GM15510 (cell line): ENCODE results near the gene PLSCR5.

Source experiments
- POLR2A ChIP-seq: IDR thresholded peaks from 3 replicates; pipeline ENCODE4 v1.6.1; 2011; ENCODE audit warnings: borderline replicate concordance; ENCODE audit not compliant: insufficient read length; ENCODE audit errors: extremely low read depth

Gene PLSCR5

DNA sequence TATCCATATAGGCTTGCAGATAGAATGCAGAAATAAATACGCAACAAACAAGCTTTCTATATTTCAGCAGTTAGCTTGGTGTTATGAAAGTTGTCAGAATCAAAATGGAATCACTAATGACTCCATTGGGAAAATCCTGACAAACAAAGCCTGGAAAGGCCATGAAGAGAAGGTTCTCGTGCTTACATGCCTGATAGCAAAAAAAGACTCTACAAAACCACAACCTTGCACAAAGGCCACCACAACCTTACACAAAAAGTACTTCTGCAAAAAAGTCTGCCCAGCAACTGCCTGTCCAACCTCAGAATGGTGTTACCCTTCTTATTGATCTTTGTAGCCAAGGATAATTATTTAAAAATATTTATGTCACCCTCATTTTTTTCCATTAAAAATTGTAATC lies 46.4 kb downstream of the PLSCR5 start:
- no peak for TF ChIP-seq POLR2A

DNA sequence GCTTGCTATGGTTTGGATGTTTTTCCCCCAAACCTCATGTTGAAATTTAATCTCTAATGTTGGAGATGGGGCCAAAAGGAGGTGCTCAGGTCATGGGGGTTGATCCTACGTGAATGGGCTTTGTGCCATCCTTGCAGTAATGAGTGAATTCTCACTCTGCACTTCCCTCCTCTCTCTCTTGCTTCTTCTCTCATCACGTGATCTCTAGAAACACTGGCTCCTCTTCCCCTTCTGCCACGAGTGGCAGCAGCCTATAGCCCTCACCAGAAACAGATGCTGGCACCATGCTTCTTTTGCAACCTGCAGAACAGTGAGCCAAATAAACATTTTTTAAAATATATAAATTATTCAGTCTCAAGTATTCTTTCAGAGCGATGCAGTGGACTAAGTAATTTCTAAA lies 47.4 kb downstream of the PLSCR5 start:
- no peak for TF ChIP-seq POLR2A

DNA sequence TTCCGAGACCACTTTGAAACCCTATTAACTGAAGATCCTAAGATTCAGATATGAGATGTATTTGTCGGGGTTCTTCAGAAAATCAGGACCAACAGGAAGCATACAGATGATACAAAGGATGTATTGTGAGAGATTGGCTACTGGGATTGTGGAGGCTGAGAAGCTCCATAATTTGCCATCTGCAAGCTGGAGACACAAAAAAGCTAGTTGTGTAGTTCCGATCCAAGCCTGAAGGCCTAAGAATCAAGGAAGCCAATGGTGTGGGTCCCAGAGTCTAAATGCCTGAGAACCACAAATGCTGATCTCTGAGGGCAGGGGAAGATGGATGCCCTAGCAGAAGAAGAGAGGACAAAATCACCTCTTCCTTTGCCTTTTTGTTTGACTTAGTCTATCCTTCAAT lies 49.8 kb downstream of the PLSCR5 start:
- TF ChIP-seq POLR2A: no peak

DNA sequence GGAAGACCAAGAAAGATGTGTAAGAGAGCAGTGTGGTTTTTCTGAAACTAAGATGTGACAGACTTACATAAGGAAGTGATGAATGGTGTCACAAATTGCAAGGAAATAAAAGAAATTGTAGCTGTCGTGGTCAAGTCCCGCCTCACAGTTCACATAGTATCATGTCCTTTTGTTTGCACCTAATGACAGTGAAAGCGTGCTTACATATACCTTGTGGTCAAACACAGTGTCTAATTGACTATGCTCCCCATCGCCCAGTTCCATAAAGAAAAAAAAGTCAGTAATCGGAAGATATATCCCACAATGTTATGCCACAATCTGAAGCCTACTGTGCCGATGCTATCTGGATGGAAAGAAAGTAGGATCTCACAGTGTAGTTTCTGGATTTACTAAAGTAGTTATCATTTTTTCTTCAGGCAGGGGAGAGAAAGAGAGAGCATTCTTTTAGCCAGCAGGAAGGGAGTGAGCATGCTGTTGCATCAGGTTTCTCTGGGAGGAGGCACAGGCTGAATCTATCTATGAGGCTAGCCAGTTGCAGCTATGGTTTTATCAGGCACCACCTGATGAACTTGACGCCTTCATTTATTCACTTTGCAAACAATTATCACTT lies 50.9 kb downstream of the PLSCR5 start:
- no peak for TF ChIP-seq POLR2A

DNA sequence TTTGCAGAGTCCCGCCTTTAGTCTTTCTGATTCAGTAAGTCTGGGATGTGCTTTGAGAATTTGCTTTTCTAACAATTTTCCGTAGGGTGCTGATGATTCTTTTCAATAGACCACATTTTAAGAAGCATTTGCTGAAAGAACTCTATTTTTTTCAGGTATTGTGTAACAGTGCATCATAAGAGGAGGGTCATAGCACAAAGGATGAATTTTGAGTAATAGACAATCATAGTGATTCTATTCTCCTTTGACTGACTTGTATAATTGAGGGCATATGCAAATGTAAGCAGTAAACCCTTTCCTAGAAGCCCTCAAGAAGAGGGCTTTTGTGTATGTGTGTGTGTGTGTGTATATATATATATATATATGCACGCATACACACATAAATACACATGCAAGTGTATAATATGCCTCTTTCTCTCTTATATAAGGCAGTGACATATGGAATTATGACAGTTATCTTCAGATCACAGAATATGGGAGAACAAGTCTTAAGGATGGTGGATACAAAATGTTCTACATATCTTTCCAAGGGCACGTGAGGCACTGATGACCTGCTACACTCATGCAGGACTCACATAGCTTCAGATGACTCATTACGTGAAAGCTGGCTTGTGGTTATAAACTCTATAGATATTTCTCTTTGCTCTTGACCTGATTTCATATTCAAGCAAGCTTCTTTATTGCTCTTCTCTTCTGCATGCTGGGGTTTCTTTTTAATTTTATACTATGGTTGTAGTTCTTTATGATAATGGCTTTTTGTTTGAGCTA lies 54.2 kb downstream of the PLSCR5 start:
- no peak for TF ChIP-seq POLR2A

GRCh38 chr3:146550070-146550615 lies 55.0 kb downstream of the PLSCR5 start:
- TF ChIP-seq POLR2A: no peak

DNA sequence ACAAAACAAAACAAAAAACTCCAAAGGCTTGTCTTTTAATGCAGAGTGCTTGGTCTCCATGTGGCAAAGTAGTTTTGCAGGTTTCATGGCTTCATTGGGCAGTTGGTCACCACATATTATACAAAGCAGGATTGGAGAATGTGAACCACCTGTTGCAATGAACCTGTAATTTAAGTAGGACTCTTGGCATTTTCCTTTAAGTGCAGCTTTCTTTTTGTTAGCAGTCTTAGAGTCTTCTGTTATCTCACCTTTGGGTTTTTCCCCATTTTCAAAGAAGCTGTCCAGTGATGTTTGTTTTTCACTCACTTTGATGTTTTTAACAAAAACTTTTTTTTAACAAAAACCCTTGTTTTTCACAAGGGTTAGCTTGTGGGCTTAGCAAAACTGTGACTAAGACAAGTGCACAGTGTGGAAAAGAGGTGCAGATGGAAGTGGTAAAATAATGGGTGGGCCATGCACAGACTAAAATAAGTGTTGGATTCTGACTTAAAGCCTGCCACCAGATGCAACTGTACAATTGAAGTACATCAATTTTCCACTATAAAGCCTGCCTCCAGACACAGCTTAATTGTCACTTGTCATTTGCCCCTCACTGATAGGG lies 57.8 kb downstream of the PLSCR5 start:
- TF ChIP-seq POLR2A: no peak

DNA sequence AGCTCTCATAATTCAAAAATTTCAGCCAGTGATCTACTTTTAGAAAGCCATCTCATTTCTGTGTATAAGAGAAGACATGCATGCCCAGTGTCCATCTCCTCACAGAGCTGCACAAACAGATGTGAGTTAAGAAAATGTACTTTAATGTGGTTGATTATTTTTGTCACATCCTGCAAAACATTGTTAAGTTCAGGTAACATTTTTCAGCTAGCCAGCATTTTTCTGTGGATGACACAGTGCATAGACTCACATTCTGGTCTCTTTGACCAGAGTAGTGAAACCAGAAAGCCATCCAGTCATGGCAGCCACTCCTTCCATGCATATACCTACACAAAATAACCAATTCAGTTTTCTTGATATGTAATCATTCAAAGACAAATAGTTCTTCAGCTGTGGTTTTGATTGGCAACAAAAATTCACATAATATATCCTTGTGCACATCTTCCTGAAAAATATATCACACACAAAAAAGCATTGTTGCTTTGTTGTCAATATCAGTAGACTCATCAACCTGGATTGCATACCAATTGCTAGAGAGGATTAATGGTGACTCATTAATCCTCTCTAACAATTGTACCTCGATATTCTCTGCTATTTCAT lies 58.7 kb downstream of the PLSCR5 start:
- TF ChIP-seq POLR2A: no peak

DNA sequence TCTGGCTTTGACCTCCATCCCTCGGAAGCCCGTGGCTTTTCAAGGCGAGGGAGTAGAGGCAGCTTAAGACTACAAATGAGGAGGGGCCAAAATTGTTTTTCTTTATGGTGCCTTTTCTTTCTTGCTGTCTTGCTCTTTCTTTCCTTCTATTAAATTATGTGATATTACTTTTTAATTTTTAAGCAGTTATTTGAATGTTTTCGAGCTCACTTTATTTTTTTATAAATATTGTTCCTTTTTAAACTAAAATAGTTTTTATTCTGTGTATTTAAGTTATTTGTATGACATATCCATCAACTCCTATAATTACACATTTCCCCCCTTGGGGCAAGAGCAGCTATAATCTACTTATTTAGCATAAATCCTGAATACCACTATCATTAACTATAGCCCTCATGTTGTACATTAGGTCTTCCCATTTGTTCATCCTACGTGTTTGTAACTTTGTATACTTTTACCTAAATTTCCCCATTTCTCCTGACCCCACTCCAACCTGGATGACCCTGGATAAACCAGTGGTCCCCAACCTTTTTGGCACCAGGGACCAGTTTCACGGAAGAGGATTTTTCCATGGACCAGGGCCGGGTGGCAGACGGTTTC lies 60.1 kb downstream of the PLSCR5 start:
- no peak for TF ChIP-seq POLR2A

DNA sequence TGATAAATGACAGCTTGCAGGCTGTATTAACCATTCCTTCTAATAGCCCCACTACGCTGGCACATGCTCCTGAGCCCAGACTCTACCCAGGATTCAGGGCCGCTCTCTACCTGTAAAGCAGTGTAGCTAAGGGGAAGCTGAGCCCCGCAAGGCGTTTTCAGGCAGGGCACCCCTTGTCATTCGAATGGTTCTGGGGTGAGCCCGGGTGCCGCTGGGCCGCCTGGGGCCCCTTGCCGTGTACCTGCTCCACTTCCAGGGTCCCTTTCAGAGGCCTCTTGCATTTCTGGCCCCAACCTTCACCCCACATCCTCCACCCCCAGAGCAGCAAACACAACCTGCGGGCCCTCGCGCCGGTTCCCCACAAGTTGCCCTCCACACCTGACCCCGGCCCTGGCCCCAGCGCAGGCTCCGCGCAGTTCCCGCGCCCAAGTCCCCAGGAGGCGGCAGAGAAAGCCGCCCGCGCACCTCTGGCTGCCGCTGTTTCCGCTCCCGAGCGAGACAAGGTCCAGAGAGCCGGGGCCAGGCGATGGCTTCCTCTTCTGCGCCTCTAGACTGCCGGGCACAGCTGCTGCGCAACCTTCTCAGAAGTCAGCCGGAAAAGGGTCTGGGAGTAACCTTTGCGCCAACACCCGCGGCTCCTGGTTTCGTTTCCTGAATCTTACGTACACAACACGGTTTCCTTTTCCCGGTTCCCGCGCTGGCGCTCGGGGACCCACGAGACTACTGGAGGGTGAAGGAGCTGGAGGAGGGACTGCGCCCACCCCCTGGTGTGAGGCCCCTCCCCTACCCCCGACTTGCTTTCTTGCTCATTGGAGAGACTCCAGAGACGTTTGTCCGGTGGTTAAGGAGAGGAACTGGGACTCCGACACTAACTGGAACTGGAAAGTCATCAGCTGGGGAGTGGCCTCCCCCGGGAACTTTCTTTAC lies 60.9 kb downstream of the PLSCR5 start, which contains the start of gene PLSCR1:
TSS of gene PLSCR1 (minus strand) at position 606 of the 927 bp plus-strand sequence. CDS start 8,055 bp downstream, outside the sequence.
- peak; percentile 61 for TF ChIP-seq POLR2A

DNA sequence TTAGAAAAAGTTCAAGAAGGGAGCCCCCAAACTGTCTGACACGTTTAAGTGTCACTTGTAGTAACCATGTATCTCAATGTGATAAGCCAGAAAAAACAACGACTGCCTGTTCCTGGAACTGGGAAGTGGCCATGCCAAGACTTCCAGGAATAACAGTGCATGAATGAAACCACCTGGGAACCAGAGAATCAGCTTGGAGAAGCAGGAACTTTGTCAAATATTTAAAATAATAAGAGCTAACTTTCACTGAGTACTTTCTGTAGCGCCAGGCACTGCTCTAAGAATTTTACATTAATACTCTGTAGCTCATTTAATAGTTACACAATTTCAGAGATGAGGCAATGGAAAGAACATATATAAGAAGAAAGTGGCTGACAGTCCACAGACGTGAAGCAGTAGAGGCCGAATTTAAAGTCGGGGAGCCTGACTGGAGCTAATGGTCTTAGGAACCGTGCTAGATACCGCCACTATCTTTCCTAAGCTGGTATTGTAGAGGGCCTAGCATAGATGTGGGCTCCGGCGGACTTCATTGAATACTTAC lies 61.6 kb downstream of the PLSCR5 start:
- TF ChIP-seq POLR2A: no peak

DNA sequence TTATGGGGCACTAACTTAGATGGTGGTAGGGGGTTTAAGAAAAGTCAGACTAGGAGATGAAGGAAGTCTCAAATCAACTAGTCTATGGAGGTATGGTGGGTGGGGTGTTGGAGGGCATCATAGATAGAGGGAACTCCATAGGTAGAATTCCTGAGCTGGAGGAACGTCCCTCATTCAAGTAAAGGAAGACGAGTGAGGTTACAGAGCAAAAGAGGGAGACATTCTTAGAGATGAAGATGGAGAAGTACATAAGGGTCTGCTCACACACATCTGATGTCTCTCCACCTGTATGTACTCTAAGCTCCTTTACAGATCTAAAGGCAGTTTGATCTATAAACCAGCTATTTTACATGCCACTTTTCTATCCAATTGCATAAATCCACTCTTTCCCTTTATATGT lies 62.2 kb downstream of the PLSCR5 start:
- TF ChIP-seq POLR2A: no peak

DNA sequence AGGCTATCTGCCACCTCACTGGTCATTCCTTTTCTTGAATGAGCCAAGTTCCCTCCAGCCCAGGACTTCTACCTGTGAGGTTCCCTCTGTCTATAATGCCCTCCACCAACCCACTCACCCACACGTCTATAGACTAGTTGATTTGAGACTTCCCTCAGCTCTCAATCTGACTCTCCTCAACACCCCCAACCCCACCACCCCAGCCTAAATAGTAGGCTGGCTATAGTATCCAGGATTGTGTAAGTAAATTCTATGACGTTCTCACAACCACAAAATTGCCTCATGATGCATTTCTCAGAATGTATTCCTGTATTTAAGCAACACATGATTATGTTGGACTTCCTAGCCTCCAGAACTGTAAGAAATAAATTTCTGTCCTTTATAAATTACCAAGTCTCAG lies 63.0 kb downstream of the PLSCR5 start:
- TF ChIP-seq POLR2A: no peak
